Heart right ventricle (tissue), 16 donors: ENCODE measurements around the gene PODXL2. TPM values are rescaled to one million over a fixed set of nuclear protein-coding genes. Genes with fewer than 3 reads are reported as not detected.
"Not testable (repeated sequence)": the region's sequence is repeated elsewhere in the genome, so short reads cannot be mapped to it uniquely, and the experiment has no call there.

Experiments used
- ATAC-seq, 8 donors: fragments of 200-7000 bp; cut with Tn5 transposase; one replicate each; pipeline ENCODE4 v1.9.1; 2020; ENCODE audit warnings: mild to moderate bottlenecking in 8 of 8, moderate library complexity in 8 of 8, moderate number of reproducible peaks in 1 of 8
- DNase-seq, 2 donors: peaks; one replicate each; pipeline ENCODE4 v3.0.0-alpha.2; 2020
- H3K27ac ChIP-seq, 10 donors: fragments of 200-600 bp; sonication (generic) in 2 of 10; one replicate each; pipeline versions ENCODE4 v1.5.0 to v1.8.0; 2020 to 2022; ENCODE audit warnings: mild to moderate bottlenecking in 3 of 10
- H3K27me3 ChIP-seq, 7 donors: fragments of 200-600 bp; one replicate each; pipeline ENCODE4 v1.8.0; 2021 to 2022; ENCODE audit warnings: mild to moderate bottlenecking in 2 of 7
- H3K36me3 ChIP-seq, 9 donors: fragments of 200-600 bp; sonication (generic) in 1 of 9; one replicate each; pipeline versions ENCODE4 v1.5.0 to v1.8.0; 2020 to 2022; ENCODE audit warnings: mild to moderate bottlenecking in 2 of 9
- H3K4me1 ChIP-seq, 9 donors: fragments of 200-600 bp; sonication (generic) in 1 of 9; one replicate each; pipeline versions ENCODE4 v1.5.0 to v1.8.0; 2020 to 2022; ENCODE audit warnings: mild to moderate bottlenecking in 4 of 9
- H3K4me3 ChIP-seq, 10 donors: fragments of 200-600 bp; sonication (generic) in 2 of 10; one replicate each; pipeline versions ENCODE4 v1.5.0 to v1.8.0; 2020 to 2022; ENCODE audit warnings: mild to moderate bottlenecking in 7 of 10, moderate library complexity in 2 of 10
- H3K9me3 ChIP-seq, 11 donors: fragments of 200-600 bp in 10 of 11; sonication (generic) in 2 of 11; one replicate each; pipeline versions ENCODE4 v1.5.0 to v1.8.0; 2013 to 2022; ENCODE audit warnings: mild to moderate bottlenecking in 2 of 11, control low read depth in 1 of 11, moderate library complexity in 1 of 11
- CTCF ChIP-seq, 9 donors: fragments of 200-600 bp; sonication (generic) in 2 of 9; IDR thresholded peaks; one replicate each; pipeline versions ENCODE4 v1.5.0 to v1.8.0; 2021 to 2022; ENCODE audit warnings: antibody characterized with exemption in 9 of 9, mild to moderate bottlenecking in 5 of 9, moderate library complexity in 1 of 9
- WGBS, 2 donors: extraction: QIAGEN DNeasy Blood & Tissue Kit; methylation state at CpG; one replicate each; pipeline ENCODE4 v1.1.7; 2013; ENCODE audit warnings: inconsistent platforms in 1 of 2; 5-methylcytosine and 5-hydroxymethylcytosine counted together
- intact Hi-C, 10 donors: fragments of 100-400 bp; cut with DNase I; formaldehyde crosslinking; loops; one replicate each; pipeline versions ENCODE4 v1.11.1 to v1.14.2; 2022
- polyA plus RNA-seq, 2 donors: library from polyadenylated mRNA; stranded (reverse); fragments of 200-250 nt; gene quantifications; one replicate each; pipeline ENCODE4 v1.2.3, GENCODE V29; 2013
- total RNA-seq, 10 donors: library from RNA; stranded (reverse); fragmentation: NEBNext Ultra II Directional in 3 of 10; extraction: Animal tissue kit (Norgen Biotek cat#: 25700) in 3 of 10; gene quantifications; one replicate each; pipeline versions ENCODE4 v1.2.1 to v1.2.4, GENCODE V29; 2021 to 2023
- donor health status: Arrhythmogenic right ventricular cardiomyopathy.
- donor health status: ischemic (EF 13 %, LVEDD 7.1; RV severe dilation, severe dysfunction).
- donor health status: healthy with polysubstance abuse.
- donor health status: DM: no; HTN: yes; CAD: no.
- donor health status: DM: no; HTN: no; CAD: no.
- donor health status: ischemic (EF 25% LVEDD 6.9; RV normal size, moderate dysfunction).
- donor health status: ischemic (EF 25% LVEDD 5.7; RV mildly dilated, moderate dysfunction).
- donor health status: healthy.
- donor health status: DM: yes; HTN: yes; CAD: no.
- donor health status: Ischemic cardiomyopathy.
- donor health status: ischemic (EF 35%, LVEDD 5.7; RV mildly dilated, moderate dysfunction).
- donor health status: nonischemic (EF 11% LVEDD 7.7; RV severe dilation, severe dysfunction).
- donor health status: DM: yes; HTN: yes; CAD: no.
- donor health status: PGD.
- donor health status: ischemic (EF 29% LVEDD 5.4; RV normal size, mild dysfunction).
- donor health status: nonischemic (EF 23%, LVEDD 6.1; RV moderate dilation, normal function).

PODXL2 gene
- total and polyA plus RNA-seq, 12 donors = 0.42 to 4.0 (median 1.5) TPM

DNA sequence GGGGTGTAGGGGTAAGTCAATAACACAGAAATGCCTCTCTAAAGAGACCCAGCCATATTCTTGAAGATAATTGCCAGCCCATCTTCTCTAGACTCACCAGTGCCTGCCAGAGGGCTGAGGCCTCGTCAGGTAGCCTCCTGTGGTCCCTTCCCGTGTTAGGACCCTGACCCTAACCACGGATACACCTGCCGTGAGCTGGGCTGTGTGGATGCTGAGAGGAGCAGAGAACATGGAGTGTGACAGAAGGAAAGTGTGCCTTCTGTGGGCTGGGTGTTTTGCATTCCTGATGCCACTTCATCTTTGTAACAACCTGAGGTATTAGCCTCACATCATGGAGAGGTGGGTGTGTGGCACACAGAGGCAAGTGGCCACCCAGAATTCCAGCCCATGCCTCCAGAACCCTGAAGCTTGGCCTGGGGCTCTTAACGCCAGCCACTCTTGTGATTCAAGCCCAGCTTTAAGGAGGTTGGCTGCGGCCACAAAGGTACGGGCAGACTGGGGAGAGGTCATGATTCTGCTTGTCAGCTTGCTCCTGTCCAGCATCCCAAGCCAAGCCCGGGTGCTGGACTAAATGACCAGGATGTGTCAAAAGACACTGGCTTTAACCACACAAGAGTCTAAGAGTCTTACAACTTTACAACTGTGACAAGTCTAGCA lies 22.7 kb downstream of the PODXL2 start:
- H3K4me1 ChIP-seq = peaks cover 0 to 12% (median 4%) of the 10 kb centered on the region in 9 donors
- no peak overlapping the region for H3K4me3 ChIP-seq
- peak in 5 of 8 donors; percentile 8 to 23 (median 13) for ATAC-seq
- no peak overlapping the region for H3K27ac ChIP-seq
- DNase-seq = no peak
- WGBS, 2 donors = 76 to 77% methylated on average over 8 of the region's 8 CpGs
- no peaks in the 10 kb centered on the region for H3K9me3 ChIP-seq
- no peaks in the 10 kb centered on the region for H3K27me3 ChIP-seq
- H3K36me3 ChIP-seq = no peaks in the 10 kb centered on the region
- intact Hi-C loops = loop anchor here (1.0 to 10.0 kb wide), 10 partner anchors 171 to 403 kb away; partner anchors contain the start of genes SEC61A1 (in 2 of the 10) and MGLL (in 1 of the 10)
- TF ChIP-seq CTCF (IDR thresholded peaks at IDR 0.05) = no peak

GRCh38 chr3:127652246-127652995 lies 23.4 kb downstream of the PODXL2 start:
- TF ChIP-seq CTCF (IDR thresholded peaks at IDR 0.05) = peak; percentile 79 to 97 (median 94)
- 54 to 61% methylated on average over 13 of the region's 13 CpGs for WGBS, 2 donors
- no peaks in the 10 kb centered on the region for H3K27me3 ChIP-seq
- peak; percentile 84 to 93 (median 89) for ATAC-seq
- H3K4me3 ChIP-seq = no peak overlapping the region
- peak in 1 of 2 donors; percentile 38 for DNase-seq
- H3K36me3 ChIP-seq = no peaks in the 10 kb centered on the region
- H3K27ac ChIP-seq = no peak overlapping the region
- intact Hi-C loops = loop anchor here (1.0 to 10.0 kb wide), 10 partner anchors 170 to 402 kb away; partner anchors contain the start of genes SEC61A1 (in 2 of the 10) and MGLL (in 1 of the 10)
- no peaks in the 10 kb centered on the region for H3K9me3 ChIP-seq
- H3K4me1 ChIP-seq = peaks cover 0 to 12% (median 4%) of the 10 kb centered on the region in 9 donors

DNA sequence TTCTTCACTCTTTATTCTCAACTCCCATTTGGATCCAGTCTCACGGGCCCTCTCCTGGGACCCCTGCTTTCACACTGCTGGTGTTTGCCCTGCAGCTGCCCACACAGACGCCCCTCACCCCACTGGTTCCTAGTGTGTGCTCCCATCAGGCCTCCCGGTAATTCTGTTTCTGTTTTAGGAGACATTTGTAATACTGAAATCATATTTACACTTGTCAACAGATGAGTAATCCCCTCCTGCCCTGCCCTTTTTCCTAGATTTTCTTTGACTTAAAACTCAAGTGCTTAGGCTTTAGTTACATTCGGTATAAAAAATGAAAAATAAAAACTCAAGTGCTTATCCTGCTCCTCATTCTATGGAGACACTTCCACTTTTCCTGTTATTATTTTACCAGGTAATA lies 25.4 kb downstream of the PODXL2 start:
- WGBS, 2 donors = 82 to 89% methylated on average over 4 of the region's 4 CpGs
- H3K4me1 ChIP-seq = peaks cover 0 to 22% (median 4%) of the 10 kb centered on the region in 9 donors
- H3K27ac ChIP-seq = no peak overlapping the region
- ATAC-seq (no peak), DNase-seq (no peak)
- no peaks in the 10 kb centered on the region for H3K36me3 ChIP-seq
- H3K27me3 ChIP-seq = no peaks in the 10 kb centered on the region
- H3K4me3 ChIP-seq = no peak overlapping the region
- H3K9me3 ChIP-seq = no peaks in the 10 kb centered on the region
- intact Hi-C loops = loop anchor here in 8 of 10 donors (5.0 to 10.0 kb wide), 3 partner anchors 178 to 400 kb away; partner anchors contain the start of gene SEC61A1 (in 2 of the 8)
- TF ChIP-seq CTCF (IDR thresholded peaks at IDR 0.05) = no peak

DNA sequence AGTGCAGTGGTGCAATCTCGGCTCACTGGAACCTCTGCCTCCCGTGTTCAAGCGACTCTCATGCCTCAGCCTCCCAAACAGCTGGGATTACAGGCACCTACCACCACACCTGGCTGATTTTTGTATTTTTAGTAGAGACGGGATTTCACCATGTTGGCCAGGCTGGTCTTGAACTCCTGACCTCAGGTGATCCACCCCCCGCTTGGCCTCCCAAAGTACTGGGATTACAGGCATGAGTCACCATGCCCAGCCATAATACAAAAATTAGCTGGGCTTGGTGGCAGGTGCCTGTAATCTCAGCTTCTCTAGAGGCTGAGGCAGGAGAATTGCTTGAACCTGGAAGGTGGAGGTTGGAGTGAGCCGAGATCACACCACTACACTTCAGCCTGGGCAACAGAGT lies 26.0 kb downstream of the PODXL2 start:
- not testable (repeated sequence) for H3K27me3 ChIP-seq, DNase-seq, H3K36me3 ChIP-seq, ATAC-seq, H3K4me3 ChIP-seq, H3K9me3 ChIP-seq, H3K27ac ChIP-seq
- 97 to 98% methylated on average over 6 of the region's 6 CpGs for WGBS, 2 donors
- H3K4me1 ChIP-seq = peaks cover 0 to 28% (median 4%) of the 10 kb centered on the region in 9 donors
- intact Hi-C loops = loop anchor here in 8 of 10 donors (5.0 to 10.0 kb wide), 3 partner anchors 177 to 400 kb away; partner anchors contain the start of gene SEC61A1 (in 2 of the 8)
